AML-193 (cell line): ENCODE measurements around the gene JUND.
"Not testable (repeated sequence)": the region's sequence is repeated elsewhere in the genome, so short reads cannot be mapped to it uniquely, and the experiment has no call there.

Experiments used
- DNase-seq, 2 experiments: peaks; one replicate each; lab custom pipeline; 2025; lab: John Stamatoyannopoulos, UW

Gene JUND

DNA sequence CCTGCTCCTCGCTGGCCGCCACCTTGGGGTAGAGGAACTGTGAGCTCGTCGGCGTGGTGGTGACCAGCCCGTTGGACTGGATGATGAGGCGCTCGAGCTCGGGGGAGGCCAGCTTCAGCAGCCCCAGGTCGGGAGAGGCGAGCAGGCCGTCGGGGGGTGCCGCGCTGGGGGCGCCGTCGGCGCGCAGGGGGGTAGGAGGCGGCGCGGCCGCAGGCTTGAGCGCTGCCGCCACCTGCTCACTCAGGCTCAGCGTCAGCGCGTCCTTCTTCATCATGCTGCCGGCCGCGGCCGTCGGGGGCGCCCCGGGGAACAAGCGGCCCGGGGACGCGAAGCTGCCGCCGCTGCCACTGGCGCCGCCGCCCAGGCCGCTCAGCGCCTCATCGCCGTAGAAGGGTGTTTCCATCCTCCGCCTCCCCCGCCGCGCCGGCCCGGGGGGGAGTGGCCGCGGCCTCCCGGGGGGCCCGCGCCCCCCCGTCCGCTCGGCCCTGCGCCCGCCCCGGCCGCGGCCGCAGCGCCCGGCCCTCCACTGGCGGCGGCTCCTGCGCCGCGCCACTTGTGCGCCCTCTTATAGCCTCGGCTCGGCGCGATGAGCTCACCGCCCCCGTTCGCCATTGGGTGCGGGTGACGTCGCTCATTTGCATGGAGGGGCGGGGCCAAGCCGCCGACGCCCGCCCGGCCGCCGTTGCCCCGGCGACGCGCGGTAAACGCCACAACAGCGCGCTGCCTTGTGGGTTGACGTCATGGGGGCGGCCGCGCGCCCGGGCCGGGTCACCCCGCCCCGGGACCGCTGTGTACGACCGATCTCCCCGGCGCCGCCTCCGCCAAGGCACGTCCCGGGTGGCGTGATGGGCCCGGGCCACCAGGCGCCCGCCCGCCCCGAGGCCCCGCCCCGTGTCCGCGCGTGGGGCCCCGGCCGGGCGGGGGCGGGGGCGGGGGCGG lies at the start of gene JUND:
JUND (minus strand) TSS at position 541 of the 939 bp plus-strand sequence; CDS start at position 403, 138 bp downstream.
- peak; percentile 87 to 90 for DNase-seq

DNA sequence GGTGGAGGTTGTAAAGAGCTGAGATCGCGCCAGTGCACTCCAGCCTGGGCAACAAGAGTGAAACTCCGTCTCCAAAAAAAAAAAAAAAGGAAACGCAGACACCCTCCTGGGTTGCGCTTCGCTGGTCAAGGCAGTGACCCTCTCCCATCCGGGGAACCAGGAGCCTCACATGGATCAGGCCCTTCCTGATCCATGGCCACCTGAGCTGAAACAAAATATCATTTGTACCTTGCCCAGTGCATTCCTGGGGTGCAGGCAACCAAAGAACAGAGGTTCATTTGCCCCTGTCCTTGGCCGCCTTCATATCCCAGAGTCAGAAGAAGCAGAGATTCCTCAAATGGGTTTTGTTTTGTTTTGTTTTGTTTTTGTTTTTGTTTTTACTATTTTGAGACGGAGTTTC lies 49.4 kb upstream of the JUND start:
- DNase-seq: no peak

DNA sequence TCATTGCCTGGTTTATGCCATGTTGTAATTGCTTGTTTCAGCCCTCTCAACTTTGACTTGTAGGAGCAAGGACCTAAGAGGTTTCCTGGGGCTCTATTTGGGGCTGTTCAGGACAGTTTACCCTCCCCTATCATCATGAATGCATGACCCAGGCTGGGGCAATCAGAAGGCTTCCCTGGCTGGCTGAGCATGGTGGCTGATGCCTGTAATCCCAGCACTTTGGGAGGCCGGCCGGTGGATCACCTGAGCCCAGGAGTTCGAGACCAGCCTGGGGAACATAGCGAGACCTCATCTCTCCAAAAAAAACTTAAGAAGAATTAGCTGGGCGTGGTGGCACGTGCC lies 47.6 kb upstream of the JUND start:
- no peak for DNase-seq

DNA sequence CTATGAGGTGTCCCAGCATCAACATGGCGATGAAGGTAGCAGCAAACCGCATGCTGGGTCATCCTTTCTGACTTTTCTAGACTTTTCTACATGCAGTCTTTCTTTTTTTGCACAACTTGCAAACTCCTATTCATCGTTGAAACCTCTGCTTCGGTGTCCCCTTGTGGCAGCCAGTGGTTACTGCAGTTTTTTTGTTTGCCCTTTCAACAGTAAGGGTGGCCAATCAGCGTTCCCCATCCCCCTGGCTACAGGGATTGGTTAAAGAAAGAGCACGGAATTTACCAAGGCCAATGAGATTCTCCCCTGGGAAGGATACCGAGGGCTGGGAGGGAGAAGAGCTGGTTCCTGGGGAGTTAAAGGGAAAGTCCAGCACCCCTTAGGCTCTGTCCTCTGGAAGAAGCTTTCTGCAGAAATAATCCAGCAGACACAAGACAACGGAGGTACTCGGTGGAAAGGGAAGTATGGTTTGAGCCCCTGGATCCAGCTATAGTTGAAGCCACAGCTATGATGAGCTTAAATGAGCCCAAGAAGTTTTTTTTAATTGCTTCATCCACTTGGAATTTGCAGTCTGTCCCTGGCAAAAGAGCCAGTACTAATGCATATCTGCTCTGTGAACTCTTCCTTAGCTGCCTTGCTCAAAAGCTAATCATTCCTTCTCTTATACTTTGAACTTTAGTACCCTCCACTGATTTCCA lies 47.1 kb upstream of the JUND start:
- peak; percentile 96 to 97 for DNase-seq

DNA sequence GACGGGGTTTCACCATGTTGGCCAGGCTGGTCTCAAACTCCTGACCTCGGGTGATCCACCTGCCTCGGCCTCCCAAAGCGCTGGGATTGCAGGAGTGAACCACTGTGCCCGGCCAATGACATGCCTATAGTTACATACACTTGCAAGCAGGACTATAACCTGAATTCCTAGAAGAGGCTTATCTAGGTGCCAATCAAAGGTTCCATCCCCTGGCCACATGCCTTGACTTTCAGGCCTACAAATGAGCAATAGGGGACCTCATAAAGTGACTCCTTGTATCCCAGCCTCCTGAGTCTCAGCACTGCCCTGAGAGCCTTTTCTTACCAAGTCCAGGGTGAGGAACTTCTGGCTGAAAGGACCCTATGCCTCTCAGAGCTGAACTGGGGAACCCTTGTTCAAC lies 45.4 kb upstream of the JUND start:
- DNase-seq: no peak

DNA sequence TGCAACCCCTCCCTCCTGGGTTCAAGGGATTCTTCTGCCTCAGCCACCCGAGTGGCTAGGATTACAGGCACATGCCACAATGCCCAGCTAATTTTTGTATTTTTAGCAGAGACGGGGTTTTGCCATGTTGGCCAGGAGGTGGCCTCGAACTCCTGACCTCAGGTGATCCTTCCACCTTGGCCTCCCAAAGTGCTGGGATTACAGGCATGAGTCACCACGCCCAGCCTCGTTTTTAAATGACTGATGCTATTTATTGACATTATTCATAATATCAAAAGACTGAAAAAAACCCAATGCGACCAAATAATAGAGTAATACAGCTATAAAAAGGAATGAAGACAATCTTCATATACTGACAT lies 42.9 kb upstream of the JUND start:
- not testable (repeated sequence) for DNase-seq

DNA sequence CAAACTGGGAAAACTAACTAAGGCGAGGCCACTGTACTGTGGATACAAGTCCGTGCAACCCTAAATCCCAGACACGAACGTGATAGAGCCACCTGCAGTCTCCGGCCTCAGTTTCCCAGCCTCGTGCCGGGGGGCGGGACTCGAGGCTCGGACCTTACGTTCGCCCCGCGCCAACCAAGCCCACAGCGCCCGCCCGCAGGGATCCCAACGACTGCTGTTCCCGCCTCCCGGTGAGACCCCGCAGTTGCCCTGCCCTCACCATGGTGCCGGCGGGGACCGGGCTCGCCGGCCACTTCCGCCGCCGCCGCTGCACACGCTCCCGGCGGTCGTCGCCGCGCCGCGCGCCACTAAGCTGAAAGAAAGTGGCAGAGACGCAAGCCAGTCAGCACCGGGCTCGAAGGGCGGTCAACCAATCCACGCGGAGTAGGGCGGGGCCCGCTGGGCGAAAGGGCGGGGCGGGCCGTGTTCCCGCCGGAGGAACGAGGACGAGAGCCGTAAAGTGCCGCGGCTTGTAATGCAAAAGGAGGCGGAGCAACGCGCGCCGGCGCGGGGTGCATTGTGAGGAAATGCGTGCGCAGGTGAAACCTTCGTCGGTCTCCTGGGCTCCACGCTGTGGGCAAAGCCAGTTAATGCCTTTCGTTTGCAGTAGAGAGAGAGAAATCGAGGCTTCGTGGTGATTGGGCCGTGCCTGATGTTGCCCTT lies 41.5 kb upstream of the JUND start, which contains the start of gene LSM4:
LSM4 (minus strand) TSS at position 318 of the 702 bp plus-strand sequence; CDS start at position 262, 56 bp downstream.
- DNase-seq: peak; percentile 95 to 97

DNA sequence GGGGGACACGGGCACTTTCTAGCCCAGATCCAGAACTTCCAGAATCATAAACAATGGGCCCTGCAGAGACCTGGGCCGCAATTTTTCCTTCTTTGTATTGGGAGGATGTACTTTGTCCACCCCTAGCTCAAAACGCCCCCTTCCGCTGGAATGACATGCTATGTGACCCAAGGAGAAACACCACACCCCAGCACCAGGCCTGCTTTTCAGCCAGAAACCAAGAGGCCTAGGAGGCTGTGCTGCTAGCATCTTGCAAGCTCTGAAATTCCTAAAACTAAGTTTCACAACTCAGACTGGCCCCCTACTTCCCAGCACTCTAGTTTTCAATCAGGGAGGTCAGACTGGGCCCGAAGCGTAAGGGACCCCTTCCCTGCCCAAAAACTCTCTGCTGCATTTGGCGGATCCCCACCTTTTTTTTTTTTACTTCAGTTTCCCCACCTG lies 40.9 kb upstream of the JUND start:
- peak; percentile 28 to 29 for DNase-seq

DNA sequence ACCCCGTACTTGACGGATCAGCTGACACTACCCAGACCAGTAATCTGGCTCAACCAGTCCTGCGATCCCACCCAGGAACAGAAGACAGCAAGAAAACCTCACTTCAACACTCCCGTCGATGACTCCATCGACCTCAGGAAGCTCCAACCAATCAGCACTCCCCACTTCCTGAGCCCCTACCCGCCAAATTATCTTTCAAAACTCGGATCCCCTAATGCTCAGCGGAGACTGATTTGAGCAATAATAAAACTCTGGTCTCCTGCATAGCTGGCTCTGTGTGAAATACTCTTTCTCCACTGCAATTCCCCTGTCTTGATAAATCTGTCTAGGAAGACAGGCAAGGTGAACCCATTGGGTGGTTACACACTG lies 40.3 kb upstream of the JUND start:
- DNase-seq: peak; percentile 47 to 51

DNA sequence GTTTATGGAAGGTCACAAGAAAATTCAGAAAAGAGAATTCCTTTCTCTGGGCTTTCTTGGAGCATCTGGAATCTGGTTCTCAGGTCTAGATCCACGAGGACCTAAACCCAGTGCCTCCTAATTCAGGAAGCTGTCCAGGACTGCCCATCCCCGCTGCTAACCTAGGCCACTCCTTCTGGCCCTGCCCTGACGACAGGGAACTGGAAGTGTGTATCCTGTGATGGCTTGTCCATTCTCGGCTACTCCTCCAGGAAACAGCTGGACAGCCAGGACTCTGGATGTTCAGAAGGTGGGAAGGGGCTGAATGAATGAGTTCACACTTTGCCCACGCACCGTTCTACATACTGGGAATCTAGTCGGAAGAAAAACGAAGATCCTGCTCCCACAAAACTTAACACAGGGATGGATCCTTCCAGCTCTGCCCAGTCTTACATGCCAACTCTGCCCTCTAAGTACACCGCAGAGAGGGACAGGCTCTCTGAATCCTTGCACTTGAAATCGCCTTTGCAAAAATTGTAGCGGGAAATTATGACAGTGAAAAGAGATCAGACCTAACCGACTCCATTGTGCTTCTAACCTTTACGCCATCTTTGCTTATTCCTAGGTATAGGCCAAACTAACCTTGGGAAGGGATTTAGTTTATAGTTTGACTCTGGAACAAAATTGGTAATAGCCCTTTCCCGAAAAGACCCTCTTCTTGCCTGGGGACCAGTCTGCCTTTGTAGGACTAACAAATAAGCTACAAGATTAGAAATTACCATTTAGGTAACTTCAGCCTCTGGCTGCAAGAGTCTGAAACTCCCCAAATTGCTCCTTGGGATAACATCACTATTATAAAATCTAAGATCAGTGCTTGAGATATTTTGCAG lies 39.7 kb upstream of the JUND start:
- no peak for DNase-seq

DNA sequence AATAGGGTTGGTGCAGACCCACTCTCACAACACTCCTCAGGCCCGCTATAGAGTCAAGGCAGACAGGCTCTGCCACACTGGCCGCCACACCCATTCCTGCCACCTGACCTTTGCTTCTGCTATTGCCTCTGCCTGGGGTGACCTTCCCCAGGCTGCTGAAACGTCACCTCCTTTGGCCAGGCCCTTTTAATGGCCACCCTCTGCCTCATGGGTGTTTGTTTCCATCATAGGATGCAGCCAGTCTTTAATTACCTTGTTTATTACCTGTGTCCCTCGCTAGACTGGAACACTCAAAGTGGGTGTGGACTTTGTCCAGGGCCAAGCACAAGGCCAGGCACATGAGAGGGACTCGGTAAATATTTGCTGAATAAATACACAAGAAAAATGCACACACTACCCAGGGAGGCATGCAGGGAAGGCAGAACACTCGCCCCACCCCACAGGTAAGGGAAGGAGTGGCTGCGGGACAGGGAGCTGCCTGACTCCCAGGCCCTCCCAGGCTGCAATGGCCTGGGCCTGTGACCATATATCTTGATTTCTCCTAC lies 38.2 kb upstream of the JUND start:
- DNase-seq: no peak

DNA sequence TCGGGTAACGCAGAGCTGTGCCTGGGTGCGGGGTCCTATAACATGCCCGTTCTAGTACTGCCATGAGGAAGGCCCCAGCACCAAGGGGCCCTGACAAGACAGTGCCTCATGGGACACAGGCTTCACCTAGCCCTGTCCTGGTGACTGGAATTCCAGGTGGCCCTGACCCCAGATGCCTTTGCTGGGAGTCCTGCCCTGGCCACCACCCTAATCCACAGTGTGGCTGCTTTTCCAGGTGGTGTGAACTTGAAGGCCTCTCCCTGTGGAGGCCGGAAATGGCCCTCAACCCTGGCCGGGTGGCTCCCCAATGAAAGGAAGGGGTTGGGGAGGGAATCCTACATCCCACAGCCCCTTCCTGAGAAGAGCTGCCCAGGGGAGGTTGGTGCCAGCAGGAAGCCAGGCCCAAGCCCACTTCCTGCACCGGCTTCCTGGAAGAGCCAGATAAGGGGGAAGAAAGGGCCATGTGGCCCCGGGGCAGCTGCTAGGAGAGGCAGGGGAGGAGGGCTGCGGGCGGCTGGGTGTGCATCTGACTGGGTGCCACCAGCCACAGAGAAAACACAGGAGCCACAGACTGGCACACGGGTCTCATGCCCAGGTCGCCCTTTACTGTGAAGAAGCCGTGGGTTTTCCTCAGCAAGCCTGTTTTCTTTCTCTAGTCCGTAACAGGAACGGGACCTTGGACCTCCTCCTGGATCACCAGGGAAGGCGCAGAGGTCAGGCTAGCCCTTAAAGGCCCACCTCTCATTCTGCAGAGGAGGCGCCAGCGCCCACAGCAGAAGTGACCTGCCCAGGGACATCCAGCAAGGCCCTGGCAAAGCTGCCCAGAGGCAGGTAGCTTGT lies 36.8 kb upstream of the JUND start:
- peak; percentile 75 to 78 for DNase-seq

DNA sequence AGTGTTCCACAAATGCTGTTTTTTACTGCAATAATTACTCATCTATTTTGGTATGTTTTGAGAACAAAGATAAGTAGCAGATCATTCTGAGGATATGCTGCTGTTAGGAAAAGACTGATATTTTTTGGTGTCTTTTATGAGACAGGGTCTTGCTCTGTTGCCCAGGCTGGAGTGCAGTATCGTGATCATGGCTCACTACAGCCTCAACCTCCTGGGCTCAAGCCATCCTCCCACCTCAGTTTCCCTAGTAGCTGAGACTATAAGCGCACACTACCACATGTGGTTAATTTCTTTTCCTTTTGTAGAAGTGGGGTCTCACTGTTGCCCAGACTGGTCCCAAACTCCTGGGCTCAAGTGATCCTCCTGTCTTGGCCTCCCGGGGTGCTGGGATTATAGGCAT lies 32.0 kb upstream of the JUND start:
- DNase-seq: no peak

DNA sequence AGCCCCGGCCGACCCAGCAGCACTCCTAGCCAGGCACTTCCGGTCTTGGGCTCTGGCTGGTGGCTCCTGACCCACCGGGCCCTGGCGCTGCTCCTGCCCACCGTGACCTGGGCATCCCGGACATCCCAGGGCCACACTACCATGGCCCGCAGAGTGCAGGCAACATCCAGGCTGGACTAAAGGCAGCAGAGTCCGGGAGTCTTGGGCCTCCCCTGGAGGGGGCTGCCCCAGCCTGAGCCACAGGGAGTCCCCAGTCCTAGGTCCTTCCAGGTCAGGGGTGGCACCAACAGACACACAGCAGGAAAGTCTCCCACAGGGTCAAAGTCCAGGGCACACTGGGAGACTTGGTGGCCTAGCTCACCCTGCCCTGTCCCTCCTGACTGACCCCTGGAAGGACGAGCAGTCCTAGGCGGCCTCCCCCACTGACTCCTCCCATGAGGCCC lies 30.7 kb upstream of the JUND start:
- no peak for DNase-seq

DNA sequence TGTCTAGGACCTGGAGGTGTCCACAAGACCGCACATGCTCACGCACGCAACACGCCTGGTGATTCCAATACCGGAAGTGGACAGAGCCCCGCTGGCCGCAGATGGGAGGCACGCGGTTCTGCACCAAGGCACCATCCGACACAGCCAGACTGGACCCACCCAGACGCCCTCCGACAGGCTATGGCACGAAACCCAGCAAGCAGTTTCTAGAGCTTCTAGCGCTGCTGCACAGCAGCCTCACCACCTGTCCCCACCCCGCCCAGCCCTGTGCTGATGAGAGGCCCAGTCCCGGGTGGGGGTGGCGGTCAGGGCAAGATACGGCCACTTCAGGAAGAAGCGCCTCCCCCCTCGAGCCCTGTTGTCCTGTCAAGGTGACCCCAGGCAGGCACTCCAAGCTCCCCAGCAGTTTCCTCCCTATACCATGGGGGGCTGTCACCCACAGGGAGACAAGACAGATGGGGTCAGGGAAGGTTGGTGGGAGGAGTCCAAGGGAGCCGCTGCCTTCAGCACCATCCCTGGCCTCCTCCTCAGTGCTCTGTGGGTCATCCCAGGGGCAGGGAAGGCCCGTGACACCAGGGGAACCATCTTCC lies 30.2 kb upstream of the JUND start:
- no peak for DNase-seq

DNA sequence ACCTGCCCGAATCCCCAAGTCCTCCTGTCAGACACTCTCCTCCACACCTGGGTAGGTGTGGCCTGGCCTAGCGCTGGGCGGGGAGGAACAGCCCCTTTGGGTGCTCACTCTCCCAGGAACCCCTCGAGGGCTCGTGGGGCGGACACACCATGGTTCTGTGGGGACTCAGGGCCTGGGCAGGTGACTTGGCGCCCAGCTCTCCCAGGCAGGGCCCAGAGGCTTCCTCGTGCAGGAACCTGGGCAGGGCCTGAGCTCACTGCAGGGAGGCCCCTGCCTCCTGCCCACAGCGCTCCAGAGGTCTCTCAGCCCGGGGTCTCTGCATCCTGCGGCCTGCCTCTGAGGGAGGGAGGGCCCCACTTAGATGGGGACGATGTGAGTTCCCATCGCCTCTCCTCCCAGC lies 29.5 kb upstream of the JUND start:
- no peak for DNase-seq

DNA sequence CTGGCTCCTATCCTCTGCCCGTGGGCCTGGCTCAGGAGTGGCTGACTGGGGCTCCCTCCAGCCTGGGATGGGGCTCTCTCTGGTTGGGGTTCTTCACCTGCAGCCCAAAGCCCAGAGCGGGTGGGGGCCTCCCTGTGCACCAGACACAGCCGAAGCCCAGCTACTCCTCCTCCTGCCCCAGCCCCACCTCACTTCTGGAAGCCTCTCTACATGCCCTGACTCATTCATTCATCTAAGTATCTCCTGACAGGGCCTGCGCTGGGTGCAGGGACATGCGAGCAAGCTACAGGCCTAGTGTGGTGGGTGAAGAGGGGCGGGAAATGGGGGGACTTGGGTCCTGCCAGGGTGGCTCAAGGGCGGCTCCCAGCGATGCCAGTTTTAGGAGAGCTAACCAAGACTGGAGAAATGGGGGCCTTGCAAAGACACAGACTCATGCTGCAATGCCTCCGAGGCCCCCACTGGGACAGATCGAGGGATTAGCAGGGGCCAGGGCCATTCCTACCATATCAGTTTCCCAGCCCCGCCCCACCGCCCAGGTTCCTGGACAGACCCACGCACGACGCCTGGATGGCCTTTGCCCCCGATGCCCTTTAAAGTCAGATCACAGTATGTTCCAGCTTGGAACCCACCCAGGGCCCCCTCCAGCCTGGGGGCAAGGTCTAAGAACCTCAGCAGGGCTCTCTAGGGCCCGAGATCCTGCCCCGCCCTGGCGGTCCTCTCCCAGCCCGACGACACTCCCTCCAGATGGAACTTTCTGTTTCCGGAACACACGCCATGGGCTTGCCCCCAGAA lies 28.9 kb upstream of the JUND start:
- no peak for DNase-seq

DNA sequence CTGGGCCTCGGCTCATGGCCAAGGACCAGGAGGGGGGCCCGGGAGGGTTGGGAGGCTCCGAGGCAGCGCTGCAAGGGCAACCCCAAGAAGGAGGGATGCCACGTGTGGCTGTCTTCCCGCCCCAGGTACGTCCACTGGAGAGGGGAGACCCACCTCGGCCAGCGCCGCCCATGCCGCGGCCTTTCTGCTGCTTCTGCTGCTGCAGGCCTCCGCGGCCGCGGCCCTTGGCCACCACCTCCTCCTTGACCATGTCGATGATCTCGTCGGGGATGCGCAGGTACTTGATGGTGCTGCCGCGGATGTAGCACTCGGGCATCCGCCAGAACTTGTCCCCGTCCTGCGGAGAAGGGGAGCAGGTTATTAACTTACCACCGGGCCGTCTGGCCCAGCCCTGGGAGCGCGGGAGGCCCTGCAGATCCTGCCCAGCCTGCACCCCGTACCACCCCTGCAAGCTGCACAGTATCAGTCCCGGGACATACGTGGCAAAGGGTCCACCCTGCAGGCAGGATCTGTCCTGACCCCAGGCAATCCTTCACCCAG lies 28.2 kb upstream of the JUND start:
- no peak for DNase-seq

DNA sequence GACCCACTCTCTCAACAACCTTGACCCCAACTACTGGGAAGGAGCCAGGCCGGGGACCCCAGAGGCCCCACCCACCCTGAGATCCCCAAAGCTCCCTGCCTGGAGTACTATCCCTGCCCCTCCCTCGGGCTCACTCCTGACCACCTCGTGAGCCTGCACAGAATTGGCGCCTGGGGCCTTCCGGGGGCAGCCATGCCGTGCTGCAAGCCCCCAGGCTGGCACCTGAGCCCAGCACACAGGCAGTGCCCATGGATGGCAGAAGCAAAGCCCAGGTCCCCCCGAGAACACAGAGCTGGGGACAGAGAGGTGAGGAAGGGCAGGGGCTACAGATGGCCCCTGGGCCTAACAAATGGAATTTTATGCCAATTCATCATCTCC lies 27.5 kb upstream of the JUND start:
- DNase-seq: no peak
